Cortex of kidney (tissue), 1 donor: ENCODE measurements around the gene MRGPRX1.
"Not testable (repeated sequence)": the region's sequence is repeated elsewhere in the genome, so short reads cannot be mapped to it uniquely, and the experiment has no call there.

Source experiments
- DNase-seq: peaks from one replicate; lab custom pipeline; 2025; lab: John Stamatoyannopoulos, UW

The MRGPRX1 gene

DNA sequence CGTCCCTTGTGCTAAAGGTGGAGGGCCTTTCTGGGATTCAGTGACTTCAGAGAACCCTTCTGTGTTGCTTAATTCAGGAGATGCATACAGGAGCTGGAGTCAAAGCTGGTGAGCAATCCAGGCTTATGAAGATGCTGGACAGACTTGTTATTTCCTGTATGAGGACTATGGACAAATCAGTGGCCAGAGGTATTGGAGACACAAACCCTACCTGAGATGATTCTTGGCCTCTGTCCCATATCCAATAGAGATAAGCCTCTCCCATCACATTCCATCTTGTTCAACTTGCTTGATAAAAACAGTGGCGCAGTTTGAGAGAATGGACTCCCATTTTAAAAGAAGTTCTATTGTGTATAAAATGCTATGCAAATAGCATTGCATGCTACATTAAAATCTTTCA is at the start of gene MRGPRX1:
MRGPRX1 (minus strand) TSS at position 101 of the 400 bp plus-strand sequence. CDS start 4,630 bp downstream, outside the sequence.
- no peak for DNase-seq

DNA sequence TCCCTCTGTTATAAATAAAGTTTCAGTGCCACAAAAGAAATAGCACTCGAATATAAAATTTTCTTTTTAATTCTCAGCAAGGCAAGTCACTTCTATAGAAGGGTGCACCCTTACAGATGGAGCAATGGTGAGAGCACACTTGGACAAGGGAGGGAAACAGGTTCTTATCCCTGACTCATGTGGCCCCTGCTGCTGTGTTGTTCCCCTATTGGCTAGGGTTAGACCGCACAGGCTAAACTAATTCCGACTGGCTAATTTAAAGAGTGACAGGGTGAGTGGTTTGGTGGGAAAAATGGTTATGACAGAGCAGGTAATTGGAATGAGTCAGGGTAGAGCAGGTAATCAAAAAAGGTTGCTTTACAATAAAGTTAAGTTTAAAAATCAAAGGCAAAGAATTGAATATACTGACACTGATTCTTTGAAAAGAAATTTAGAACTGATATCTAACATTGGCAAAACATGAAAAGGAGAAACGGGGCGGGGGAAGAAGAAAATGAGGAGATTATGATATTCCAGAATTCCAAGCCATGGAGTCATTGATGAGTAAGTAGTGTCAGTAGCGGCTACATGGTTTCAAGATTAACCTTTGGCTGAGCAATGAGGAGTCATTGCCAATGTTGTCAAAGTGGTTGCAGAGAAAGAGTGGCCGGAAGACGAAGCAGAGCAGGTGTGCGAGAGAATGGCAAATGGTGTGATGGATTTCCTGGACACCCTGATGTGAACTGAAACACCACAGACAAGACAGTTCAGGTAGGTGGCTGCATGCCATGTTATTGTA is 48.4 kb upstream of the MRGPRX1 start:
- no peak for DNase-seq

DNA sequence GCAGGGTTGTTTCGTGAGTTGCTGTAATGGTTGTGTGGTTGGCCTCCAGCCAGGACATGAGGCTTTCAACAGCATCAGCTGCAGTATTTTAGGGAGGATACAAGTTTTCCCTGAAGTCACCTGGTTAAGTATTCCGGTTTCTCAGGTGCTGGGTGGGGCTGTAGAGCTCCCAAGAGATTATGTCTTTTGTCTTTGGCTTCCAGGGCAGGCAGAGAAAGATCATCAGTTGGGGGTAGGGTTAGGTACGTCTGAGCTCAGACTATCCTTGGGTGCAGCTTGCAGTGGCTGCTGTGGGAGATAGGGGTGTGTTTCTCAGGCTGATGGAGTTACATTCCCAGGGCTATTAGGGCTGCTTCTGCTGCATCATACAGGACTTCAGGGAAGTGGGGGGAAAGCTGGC is 47.5 kb upstream of the MRGPRX1 start:
- DNase-seq, result no peak

DNA sequence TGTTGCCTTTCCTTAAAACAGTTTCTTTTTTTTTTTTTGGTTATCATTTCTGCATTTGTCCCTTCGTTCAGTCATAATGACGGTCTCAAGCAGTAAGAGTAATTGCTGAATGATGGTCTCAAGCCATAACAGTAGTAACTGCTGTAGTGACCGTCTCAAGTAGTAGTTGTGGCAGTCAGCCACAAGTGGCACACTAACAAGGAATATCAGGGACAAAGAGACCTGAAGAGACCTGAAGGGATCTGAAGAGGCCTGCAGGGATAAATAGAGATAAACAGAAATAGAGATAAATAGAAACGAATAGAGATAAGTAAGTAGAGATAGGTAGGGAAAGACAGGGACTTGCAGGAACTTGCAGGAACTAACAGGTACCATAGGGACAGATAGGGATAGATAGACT is 42.7 kb upstream of the MRGPRX1 start:
- DNase-seq, result no peak

DNA sequence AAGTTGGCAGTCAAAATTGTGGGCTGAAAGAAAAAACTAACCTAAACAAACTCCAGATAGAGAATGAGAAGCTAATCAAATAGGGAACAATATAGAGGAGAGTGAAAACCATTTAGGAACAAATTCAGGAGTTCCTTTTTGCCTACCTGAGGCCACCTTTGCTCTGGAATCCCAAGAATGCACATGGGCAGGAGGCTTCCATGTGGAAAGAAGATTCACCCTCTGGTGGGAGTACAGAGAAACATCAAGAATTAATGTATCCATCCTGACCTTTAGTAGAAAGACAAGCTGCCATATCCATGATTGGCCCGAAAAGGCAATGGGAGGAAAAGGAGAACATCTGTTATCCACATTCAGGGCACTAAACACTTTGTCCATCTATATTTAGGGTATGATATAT is 35.0 kb upstream of the MRGPRX1 start:
- no peak for DNase-seq

DNA sequence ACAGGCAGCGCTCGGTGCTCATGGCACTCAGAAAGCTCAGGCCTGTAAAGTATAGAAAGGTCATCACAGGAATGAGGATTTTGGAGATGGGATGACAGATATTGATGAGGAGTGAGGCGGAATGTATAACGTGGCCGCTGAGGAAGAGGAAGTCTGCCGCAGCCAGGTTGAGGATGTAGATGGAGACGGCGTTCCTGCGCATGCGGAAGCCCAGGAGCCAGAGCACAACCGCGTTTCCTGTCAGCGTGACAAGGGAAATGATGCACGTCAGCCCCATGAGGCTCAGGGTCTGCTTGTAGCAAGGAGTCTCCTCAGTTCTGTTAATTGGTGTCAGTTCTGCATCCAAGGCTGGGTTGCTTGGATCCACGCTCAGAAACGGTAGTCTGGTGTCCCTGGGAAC is 33.1 kb upstream of the MRGPRX1 start:
- DNase-seq, result no peak

DNA sequence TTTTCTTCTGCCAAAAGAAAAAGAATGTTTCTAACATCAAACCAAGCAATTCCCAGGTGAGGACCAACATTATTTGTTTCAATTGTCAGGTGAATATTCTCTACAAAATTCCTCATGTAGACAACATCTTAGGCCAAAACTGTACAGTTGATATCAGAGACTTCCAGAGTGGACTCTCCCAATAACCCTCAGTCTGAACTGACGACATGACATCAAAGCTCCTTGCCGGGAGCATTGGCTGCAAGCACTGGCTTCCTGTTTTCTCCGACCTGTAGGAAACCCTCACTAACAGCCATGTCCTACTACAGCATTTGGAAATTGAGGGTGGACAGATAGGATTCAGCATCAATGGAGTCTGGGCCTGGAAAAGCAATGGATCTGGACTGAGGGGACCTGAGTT is 30.5 kb upstream of the MRGPRX1 start:
- no peak for DNase-seq

DNA sequence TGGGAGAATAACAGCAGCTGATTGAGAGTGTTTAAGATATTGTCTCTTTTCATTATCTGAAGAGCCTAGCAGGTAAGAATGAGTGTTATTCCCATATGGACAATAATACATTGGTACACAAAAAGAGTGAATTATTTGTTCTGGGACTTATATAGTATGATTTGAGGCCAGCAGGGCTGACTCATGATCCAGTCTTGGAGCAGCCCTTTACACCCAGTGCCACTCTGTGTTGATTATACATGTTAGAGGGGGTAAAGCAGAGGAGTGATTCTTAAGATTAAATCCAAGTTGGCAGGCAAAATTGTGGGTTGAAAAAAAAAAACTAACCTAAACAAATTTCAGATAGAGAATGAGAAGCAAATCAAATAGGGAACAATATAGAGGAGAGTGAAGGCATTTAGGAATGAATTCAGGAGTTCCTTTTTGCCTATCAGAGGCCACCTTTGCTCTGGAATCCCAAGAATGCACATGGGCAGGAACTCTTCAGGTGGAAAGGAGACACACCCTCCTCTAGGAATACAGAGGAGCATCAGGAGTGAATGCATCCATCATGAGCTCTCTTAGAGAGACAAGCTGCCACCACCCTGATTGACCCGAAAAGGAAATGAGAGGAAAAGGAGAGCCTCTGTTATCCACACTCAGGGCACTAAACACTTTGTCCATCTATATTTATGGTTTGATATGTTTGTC is 19.2 kb upstream of the MRGPRX1 start:
- DNase-seq, result no peak

DNA sequence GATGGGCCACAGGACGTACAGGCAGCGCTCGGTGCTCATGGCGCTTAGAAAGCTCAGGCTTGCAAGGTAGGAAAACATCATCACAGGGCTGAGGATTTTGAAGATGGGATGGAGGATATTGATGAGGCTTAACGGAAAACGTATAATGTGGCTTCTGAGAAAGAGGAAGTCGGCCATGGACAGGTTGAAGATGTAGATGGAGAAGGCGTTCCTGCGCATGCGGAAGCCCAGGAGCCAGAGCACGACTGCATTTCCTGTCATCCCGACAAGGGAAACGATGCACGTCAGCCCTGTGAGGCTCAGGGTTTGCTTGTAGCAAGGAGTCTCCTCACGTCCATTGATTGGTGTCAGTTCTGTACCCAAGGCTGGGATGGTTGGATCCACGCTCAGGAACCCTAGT is 17.4 kb upstream of the MRGPRX1 start:
- DNase-seq, result no peak

DNA sequence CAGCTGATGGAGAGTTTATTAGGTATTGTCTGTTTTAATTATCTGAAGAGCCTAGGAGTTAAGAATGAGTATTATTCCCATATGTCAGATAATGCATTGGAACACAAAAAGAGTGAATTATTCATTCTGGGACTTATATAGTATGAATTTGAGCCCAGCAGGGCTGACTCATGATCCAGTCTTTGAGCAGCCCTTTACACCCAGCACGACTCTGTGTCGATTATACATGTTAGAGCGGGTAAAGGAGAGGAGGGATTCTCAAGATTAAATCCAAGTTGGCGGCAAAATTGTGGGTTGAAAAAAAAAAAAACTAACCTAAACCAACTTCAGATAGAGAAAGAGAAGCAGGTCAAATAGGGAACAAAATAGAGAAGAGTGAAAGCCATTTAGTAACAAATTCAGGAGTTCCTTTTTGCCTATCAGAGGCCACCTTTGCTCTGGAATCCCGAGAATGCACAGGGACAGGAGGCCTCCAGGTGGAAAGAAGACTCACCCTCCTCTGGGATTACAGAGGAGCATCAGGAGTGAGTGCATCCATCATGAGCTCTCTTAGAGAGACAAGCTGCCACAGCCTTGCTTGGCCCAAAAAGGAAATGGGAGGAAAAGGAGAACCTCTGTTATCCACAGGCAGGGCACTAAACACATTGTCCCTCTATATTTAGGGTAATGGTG is 3.1 kb downstream of the MRGPRX1 start:
- DNase-seq, result no peak

DNA sequence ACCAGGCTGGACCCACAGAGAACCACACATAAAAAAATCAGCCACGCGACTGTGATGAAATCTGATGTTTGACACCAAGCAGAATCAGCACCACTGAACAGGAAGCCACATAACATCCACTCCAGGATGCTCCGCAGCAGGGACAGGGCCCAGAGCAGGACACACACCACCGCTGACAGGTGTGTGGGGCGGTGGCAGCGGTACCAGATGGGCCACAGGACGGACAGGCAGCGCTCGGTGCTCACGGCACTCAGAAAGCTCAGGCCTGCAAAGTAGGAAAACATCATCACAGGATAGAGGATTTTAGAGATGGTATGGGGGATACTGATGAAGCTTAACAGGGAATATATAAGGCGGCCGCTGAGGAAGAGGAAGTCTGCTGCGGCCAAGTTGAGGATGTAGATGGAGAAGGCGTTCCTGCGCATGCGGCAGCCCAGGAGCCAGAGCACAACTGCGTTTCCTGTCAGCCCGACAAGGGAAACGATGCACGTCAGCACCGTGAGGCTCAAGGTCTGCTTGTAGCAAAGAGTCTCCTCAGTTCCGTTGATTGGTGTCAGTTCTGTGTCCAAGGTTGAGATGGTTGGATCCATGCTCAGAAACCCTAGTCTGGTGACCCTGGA is 4.9 kb downstream of the MRGPRX1 start:
- DNase-seq, result no peak

DNA sequence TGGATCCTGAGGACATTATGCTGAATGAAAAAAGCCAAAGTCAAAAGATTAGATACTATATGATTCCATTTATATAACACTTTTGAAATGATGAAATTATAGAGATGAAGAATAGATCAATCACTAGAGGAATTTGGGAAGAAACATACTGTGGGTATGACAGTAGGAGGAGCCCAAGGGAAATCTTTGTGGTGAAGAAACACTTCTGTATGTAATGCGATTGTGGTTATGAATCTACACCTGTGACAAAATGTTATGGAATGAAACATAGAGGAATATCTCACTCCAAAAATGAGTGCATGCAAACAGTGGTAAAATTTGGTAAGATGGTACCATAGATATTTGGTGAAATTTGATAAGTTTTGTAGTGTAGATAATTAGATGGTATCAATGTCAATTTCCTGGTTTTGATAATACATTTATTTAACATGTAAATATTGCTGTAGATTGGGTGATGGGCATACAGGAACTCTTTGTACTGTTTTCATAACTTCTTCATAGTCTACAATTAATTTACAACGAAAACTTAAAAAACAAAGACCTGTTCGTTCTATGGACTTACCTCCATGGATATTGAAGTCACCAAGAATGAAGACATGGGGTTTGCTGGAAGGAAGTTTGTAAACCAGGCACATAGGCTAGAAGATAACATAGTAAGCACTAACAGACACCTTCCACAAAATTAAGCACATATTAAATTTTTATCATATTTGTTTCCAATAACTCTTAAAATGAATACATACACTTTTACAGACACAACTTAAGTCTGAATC is 11.5 kb downstream of the MRGPRX1 start:
- no peak for DNase-seq

DNA sequence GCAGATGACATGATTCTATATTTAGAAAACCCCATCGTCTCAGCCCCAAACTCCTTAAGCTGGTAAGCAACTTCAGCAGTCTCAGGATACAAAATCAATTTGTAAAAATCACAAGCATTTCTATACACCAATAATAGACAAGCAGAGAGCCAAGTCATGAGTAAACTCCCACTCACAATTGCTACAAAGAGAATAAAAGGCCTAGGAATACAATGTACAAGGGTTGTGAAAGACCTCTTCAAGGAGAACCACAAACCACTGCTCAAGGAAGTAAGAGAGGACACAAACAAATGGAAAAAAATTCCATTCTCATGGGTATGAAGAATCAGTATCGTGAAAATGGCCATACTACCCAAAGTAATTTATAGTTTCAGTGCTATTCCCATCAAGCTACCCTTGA is 13.8 kb downstream of the MRGPRX1 start:
- not testable (repeated sequence) for DNase-seq

DNA sequence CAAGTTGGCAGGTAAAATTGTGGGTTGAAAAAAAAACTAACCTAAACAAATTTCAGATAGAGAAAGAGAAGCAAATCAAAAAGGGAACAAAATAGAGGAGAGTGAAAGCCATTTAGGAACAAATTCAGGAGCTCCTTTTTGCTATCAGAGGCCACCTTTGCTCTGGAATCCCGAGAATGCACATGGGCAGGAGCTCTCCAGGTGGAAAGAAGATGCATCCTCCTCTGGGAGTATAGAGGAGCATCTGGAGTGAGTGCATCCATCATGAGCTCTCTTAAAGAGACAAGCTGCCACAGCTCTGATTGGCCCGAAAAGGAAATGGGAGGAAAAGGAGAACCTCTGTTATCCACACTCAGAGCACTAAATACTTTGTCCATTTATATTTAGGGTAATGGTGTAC is 26.3 kb downstream of the MRGPRX1 start:
- DNase-seq, result no peak

DNA sequence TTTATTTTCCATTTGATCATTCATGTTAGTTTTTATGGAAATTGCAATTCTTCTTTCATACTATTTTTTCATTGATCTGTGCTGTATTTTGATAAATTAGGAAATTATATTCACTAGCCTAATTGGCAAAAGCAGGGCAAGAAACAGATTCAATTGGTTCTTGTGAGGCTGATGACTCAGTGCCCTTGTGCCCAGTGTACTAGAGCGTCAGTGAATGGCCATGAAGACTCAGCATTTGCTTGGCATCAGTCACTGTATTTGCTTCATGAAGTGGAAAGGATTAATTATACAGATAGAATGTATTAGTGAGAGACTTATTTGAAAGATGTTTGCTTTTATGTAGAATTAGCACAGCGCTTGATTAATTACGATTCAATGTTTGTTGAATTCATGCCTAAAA is 31.8 kb downstream of the MRGPRX1 start:
- DNase-seq, result no peak

DNA sequence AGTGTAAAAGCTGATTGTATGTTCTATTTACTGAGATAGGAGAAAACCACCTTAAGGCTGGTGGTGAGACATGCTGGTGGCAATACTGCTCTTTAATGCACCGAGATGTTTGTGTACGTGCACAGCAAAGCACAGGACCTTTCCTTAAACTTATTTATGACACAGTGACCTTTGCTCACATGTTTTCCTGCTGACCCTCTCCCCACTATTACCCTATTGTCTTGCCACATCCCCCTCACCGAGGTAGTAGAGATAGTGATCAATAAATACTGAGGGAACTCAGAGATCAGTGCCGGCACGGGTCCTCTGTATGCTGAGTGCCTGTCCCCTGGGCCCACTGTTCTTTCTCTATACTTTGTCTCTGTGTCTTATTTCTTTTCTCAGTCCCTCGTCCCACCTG is 38.6 kb downstream of the MRGPRX1 start:
- not testable (repeated sequence) for DNase-seq

DNA sequence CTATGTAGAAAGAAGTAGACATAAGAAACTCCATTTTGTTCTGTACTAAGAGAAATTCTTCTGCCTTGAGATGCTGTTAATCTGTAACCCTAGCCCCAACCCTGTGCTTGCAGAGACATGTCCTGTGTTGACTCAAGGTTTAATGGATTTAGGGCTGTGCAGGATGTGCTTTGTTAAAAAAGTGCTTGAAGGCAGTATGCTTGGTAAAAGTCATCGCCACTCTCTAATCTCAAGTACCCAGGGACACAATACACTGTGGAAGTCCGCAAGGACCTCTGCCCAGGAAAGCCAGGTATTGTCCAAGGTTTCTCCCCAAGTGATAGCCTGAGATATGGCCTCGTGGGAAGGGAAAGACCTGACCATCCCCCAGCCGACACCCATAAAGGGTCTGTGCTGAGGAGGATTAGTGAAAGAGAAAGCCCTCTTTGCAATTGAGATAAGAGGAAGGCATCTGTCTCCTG is 39.0 kb downstream of the MRGPRX1 start:
- DNase-seq, result not testable (repeated sequence)

DNA sequence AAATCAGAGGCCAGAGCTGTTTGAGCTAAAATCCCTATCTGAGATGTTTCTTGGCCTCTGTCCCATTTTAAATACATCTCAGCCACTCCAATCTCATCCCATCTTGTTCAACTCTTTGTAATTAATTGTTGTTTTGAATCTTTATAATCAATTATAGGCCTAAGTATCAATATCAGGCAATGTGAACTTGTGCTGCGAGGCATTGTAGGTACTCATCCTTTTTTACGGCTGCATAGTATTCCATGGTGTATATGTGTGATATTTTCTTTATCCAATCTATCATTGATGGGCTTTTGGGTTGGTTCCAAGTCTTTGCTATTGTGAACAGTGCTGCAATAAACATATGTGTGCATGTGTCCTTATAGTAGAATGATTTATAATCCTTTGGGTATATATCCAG is 47.5 kb downstream of the MRGPRX1 start:
- not testable (repeated sequence) for DNase-seq

DNA sequence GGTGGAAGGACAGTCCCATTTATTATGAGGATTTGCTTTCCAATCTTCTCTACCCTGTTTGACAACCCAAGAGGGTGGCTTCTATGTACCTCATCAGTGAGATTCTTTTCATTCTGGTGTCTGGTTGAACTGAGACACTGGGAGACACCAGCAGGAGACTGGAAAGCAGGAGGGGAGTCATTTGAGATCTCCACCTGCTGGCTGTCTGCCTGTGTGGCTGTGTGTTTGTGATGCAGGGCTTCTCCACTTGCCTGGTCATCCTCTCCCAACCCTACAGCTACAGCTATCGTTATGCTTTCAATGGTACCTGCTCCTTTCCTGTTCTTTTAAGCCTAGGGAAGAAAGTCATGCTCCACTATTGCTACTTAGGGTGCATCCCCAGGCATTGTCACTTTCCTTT is 48.6 kb downstream of the MRGPRX1 start:
- no peak for DNase-seq
